ENCODE results near the gene LRRC9. TPM values are rescaled to one million over a fixed set of nuclear protein-coding genes. Genes with fewer than 3 reads are reported as not detected.

Gene LRRC9
- total and polyA plus RNA-seq, 11 donors: 0.01 to 0.66 (median 0.48) TPM; not detected in 7

GRCh38 chr14:60058087-60058486 is 138.1 kb downstream of the LRRC9 start:
- Histone ChIP-seq H3K27me3 (no peaks in the 10 kb centered on the region), H3K9me3 (no peaks in the 10 kb centered on the region), H3K36me3 (no peaks in the 10 kb centered on the region), H3K4me3 (no peak overlapping the region), H3K4me1 (no peaks in the 10 kb centered on the region), H3K27ac (no peak overlapping the region)
- TF ChIP-seq CTCF (IDR thresholded peaks at IDR 0.05) (no peak), POLR2A (IDR thresholded peaks at IDR 0.05) (no peak)
- intact Hi-C loops (cut with DNase I): loop anchor here in 1 of 10 donors (10.0 kb wide), 1 partner anchor 93 kb away; no protein-coding TSS in a partner anchor
- DNase-seq: no peak
- ATAC-seq: no peak
- 69 to 75% (median 74%) methylated on average over 1 of the region's 1 CpG for WGBS, 4 donors

DNA sequence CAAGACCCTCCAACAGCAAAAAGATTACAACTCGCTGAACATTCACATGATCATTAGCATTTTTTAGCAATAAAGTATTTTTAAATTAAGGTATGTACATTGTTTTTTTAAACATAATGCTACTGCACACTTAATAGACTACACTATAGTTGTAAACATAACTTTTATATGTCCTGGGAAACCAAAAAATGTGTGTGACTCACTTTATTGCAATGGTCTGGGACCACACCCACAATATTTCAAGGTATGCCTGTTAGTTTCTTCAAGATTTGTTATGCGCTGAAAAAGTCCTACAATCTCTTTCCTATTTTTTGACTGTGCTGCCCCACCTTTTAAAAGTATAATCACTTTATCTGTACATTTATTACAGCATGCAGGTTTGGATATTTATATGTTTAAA is 141.4 kb downstream of the LRRC9 start:
- no peaks in the 10 kb centered on the region for H3K9me3 ChIP-seq
- H3K36me3 ChIP-seq: no peaks in the 10 kb centered on the region
- no peak for ATAC-seq
- no peaks in the 10 kb centered on the region for H3K27me3 ChIP-seq
- no peaks in the 10 kb centered on the region for H3K4me1 ChIP-seq
- DNase-seq: no peak
- TF ChIP-seq CTCF (IDR thresholded peaks at IDR 0.05) (no peak), POLR2A (IDR thresholded peaks at IDR 0.05) (no peak)
- 83 to 87% (median 85%) methylated on average over 2 of the region's 2 CpGs for WGBS, 4 donors
- H3K27ac ChIP-seq: no peak overlapping the region
- intact Hi-C loops (cut with DNase I): loop anchor here in 9 of 10 donors (5.0 to 10.0 kb wide), 7 partner anchors 97 to 503 kb away; partner anchors contain the start of genes DHRS7 (in 4 of the 9) and C14orf39 (in 1 of the 9)
- H3K4me3 ChIP-seq: no peak overlapping the region

DNA sequence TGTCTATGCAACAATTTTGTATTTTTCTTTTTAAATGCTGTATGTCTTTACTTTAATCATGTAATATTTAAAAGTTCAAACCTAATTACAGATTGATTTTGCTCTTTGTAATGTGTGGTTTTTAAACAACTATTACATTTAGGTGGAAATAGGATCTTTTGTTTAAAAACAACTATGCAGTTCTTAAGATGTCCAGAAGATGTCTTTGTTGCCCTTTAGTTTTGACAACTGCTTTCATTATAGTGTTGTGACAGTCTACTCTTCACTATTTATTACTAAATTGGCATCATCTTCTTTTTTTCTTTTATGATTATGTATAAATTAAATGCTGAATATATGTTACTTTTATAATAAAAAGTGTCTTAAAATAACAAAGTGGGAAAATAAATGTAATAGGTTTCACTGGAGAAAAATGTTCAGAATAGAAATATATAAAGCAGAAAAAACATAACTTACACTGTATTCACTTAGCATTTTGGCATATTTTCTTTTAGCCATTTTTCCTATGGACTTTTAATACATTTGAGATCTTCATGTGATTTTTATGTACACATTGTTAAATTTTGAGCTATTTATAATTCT is 144.6 kb downstream of the LRRC9 start:
- H3K4me1 ChIP-seq: no peaks in the 10 kb centered on the region
- ATAC-seq: no peak

More for the DNA sequence above, 144.6 kb downstream of the LRRC9 start:
- no peak for DNase-seq
- Histone ChIP-seq H3K4me3 (no peak overlapping the region), H3K27ac (no peak overlapping the region), H3K9me3 (no peaks in the 10 kb centered on the region), H3K27me3 (no peaks in the 10 kb centered on the region), H3K36me3 (no peaks in the 10 kb centered on the region)
- intact Hi-C loops (cut with DNase I): loop anchor here (1.0 to 10.0 kb wide), 10 partner anchors 98 to 500 kb away; partner anchors contain the start of genes DHRS7 (in 5 of the 10) and C14orf39 (in 1 of the 10)
- TF ChIP-seq POLR2A (IDR thresholded peaks at IDR 0.05) (no peak), CTCF (IDR thresholded peaks at IDR 0.05) (peak; percentile 38 to 78 (median 66))

All from heart left ventricle (tissue), 16 donors.